GM18507 (cell line): ENCODE measurements around the gene CKS1B.
A peak's percentile ranks its signal among the peaks of the same experiment; 100 is the strongest.
"Not testable (repeated sequence)": the region's sequence is repeated elsewhere in the genome, so short reads cannot be mapped to it uniquely, and the experiment has no call there.

Source experiments
- DNase-seq: peaks from one replicate; pipeline ENCODE4 v3.0.0; 2011; ENCODE audit warnings: low read depth; ENCODE audit not compliant: insufficient read length; ENCODE audit errors: extremely low spot score
- FAIRE-seq: peaks from 2 replicates; lab custom pipeline; 2011; peaks lifted over from hg19 to GRCh38; lab: Jason Lieb, UNC

Gene CKS1B

GRCh38 chr1:154982341-154982740 is 7.9 kb downstream of the CKS1B start:
- FAIRE-seq, result no peak
- DNase-seq, result no peak

- peak; percentile 94 for DNase-seq
- peak; percentile 95 for FAIRE-seq
Observed at GRCh38 chr1:154982897-154983648, 8.6 kb downstream of the CKS1B start, which contains the start of gene FLAD1. TSS of gene FLAD1 (plus strand) at chr1:154983344. CDS start at chr1:154983695, 351 bp downstream.

- FAIRE-seq (no peak), DNase-seq (no peak)
Observed at GRCh38 chr1:154983776-154984466, 9.4 kb downstream of the CKS1B start.

GRCh38 chr1:154986736-154987135 is 12.3 kb downstream of the CKS1B start:
- DNase-seq, FAIRE-seq: not testable (repeated sequence)

- no peak for FAIRE-seq
- no peak for DNase-seq
Observed at GRCh38 chr1:154987326-154987725, 12.8 kb downstream of the CKS1B start.

- FAIRE-seq, result no peak
- DNase-seq, result no peak
Observed at GRCh38 chr1:154988058-154988954, 13.8 kb downstream of the CKS1B start.

GRCh38 chr1:154989195-154989860 is 14.8 kb downstream of the CKS1B start:
- FAIRE-seq (no peak), DNase-seq (no peak)

- FAIRE-seq (no peak), DNase-seq (no peak)
Observed at GRCh38 chr1:154990276-154990675, 15.8 kb downstream of the CKS1B start.

GRCh38 chr1:154992721-154993571 is 18.5 kb downstream of the CKS1B start:
- FAIRE-seq (no peak), DNase-seq (no peak)

- no peak for FAIRE-seq
Observed at GRCh38 chr1:154993572-154994268, 19.2 kb downstream of the CKS1B start, which contains the start of gene LENEP. TSS of gene LENEP (plus strand) at chr1:154993586. CDS start at chr1:154993608, 22 bp downstream.

GRCh38 chr1:154994269-154994587 is 19.7 kb downstream of the CKS1B start:
- no peak for FAIRE-seq

More at GRCh38 chr1:154993572-154994268, 19.2 kb downstream of the CKS1B start, which contains the start of gene LENEP:
- no peak for DNase-seq

GRCh38 chr1:154994591-154994990 is 20.1 kb downstream of the CKS1B start:
- FAIRE-seq, result no peak
- DNase-seq, result no peak

More at GRCh38 chr1:154994269-154994587, 19.7 kb downstream of the CKS1B start:
- DNase-seq, result no peak

GRCh38 chr1:154995301-154995983 is 21.0 kb downstream of the CKS1B start:
- FAIRE-seq, DNase-seq: not testable (repeated sequence)

GRCh38 chr1:154996966-154997701 is 22.7 kb downstream of the CKS1B start:
- FAIRE-seq (no peak), DNase-seq (no peak)

GRCh38 chr1:154998201-154998780 is 23.8 kb downstream of the CKS1B start:
- DNase-seq (no peak), FAIRE-seq (no peak)

GRCh38 chr1:154998818-154999570 is 24.5 kb downstream of the CKS1B start:
- peak; percentile 85 for FAIRE-seq
- no peak for DNase-seq
